HG02798 (cell line): ENCODE results near the gene CACNG8.
"Not testable (repeated sequence)": the region's sequence is repeated elsewhere in the genome, so short reads cannot be mapped to it uniquely, and the experiment has no call there.

ENCODE experiments used
- ATAC-seq: cut with Tn5 transposase; IDR thresholded peaks from one replicate; pipeline ENCODE4 v1.9.1; 2021; ENCODE audit warnings: mild to moderate bottlenecking; ENCODE audit not compliant: unreplicated experiment, poor library complexity

The CACNG8 gene

GRCh38 chr19:53962887-53963431, at the start of gene CACNG8:
TSS of gene CACNG8 (plus strand) at chr19:53962937.
- ATAC-seq, result no peak

- no peak for ATAC-seq
These were observed 47.7 kb upstream of the CACNG8 start for GRCh38 chr19:53915000-53915399.

- ATAC-seq, result no peak
These were observed 46.7 kb upstream of the CACNG8 start for GRCh38 chr19:53916004-53916403.

DNA sequence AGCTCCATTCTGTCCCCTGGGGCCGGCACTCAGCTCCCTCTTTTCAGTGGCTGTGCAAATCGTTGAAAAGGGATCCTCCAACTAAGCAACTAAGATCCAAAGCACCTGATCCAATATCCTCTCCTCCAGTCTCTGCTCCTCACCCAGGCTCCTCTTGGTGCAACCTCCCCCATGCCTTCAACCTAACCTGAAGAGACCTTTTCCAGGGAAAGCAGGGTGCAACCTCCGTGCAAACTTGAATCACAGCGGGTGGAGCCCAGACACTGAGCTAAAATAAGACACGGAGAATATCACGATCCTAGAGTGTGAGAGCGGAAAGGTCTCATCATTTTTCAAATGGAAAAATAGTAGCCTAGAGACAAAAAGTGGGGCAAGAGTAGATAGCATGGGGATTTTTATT, 45.4 kb upstream of the CACNG8 start:
- ATAC-seq, result no peak

DNA sequence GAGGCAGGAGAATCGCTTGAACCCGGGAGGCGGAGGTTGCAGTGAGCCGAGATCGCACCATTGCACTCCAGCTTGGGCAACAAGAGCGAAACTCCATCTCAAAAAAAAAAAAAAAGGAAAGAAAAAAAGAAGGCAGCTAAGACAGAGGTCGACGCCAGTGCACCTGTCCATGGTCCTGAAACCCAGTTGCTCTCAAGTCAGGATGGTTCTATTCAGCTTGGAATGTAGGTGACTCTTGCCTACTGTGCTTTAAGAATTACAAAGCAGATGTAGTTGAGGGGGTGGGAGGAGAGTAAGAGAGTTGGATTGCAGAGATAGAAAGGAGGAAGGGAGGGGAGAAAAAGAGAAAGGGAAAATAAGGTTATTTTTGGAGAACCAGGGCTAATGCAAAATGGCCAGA, 35.0 kb upstream of the CACNG8 start:
- no peak for ATAC-seq

DNA sequence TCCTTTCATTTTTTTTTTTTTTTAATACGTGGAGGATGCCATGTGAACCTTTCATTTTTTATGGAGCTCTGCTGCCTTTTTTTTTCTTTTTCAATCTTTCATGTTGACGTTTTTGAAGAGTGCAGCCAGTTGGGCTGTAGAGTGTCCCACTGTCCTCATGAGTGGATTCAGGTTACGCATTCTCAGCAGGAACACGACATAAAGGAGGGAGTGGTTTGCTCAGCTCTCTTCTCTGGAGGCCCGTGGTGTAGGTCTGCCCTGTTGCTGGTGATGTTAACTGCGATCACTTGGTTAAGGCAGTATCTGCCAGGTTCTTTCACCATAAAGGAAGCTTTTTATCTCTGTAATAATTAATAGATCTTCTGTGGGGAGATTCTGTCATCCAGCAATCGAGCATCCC, 26.7 kb upstream of the CACNG8 start:
- ATAC-seq, result no peak

DNA sequence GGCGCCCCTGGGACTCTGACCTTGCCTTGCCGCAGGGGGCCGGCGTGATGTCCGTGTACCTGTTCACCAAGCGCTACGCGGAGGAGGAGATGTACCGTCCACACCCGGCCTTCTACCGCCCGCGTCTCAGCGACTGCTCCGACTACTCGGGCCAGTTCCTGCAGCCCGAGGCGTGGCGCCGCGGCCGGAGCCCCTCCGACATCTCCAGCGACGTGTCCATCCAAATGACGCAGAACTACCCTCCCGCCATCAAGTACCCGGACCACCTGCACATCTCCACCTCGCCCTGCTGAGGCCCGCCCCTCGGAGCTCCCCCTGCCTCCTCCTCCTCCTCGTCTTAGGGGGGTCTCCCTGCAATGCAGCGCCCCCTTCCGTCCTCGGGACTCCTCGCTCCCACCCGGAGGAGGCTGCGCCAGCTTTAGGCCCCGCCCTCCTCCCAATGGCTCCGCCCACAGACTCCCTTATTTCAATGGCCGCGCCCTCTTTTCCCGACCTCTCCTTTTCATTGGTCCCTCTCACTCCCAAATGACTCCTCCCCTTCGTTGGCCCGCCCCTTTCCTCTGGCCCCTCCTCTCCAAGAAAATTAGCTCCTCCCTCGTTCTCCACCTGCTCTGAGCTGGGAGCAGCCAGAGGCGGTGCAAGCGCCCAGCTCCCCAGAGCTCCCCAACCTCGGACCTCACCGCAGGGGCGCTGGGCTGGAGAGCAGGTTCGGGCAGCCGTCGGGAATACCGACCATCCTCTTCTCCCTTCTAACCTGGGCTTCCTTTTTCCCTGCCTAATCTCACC, 20.5 kb upstream of the CACNG8 start:
- ATAC-seq, result no peak

DNA sequence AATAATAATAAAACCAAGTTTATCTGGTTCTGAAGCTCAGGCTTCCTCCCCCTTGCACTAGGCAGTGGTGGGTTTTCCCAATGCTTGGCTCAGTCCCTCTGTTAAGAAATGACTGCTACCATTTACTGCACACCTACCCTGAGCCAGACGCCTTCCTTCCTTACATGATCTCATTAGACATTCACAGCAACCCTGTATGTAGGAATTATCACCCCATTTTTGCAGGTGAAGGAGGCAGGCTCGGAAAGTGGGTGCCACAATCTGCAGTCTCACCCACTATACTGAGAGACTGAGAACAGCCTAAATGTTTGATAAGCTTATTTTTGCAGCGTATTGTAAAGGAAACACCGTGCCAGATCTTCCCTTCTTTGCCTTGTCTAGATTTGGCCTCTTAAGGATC, 18.3 kb upstream of the CACNG8 start:
- ATAC-seq, result no peak

GRCh38 chr19:53944933-53945332, 17.8 kb upstream of the CACNG8 start:
- no peak for ATAC-seq

- no peak for ATAC-seq
These were observed 17.3 kb upstream of the CACNG8 start for GRCh38 chr19:53945441-53945840.

DNA sequence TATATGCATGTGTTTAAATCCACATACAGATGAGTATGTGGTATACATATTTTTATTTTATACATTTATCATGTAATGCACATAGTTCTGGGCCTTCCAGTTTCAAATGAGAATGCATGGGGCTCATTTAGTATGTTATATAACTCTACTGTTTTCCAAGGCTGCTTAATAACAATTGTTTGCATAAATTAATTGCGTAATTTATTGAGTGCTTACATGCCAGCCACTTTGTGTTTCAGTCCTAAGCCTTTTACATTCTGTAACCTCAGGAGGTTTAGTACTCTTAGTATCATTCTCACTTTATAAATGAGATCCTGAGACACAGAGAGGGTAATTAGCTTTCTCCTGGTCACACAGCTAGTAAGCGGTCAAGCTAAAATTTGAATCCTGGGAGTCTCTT, 16.7 kb upstream of the CACNG8 start:
- no peak for ATAC-seq

- ATAC-seq, result no peak
These were observed 15.1 kb upstream of the CACNG8 start for GRCh38 chr19:53947624-53948023.

DNA sequence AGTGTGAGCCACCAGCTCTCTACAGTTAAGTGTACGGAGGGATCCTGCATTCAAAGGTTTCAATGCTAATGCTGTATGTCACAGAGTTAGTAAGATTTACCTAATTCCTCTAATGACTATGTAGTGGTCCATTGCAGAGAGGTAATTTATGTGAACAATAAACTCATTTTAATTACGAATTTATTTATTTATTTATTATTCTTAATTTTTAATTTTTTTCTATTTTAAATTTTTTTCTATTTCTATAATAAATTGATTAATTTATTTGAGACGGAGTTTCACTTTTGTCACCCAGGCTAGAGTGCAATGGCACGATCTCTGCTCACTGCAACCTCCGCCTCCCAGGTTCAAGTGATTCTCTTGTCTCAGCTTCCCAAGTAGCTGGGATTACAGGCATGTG, 14.1 kb upstream of the CACNG8 start:
- ATAC-seq, result not testable (repeated sequence)

- ATAC-seq, result no peak
These were observed 11.3 kb upstream of the CACNG8 start for GRCh38 chr19:53951436-53951835.

DNA sequence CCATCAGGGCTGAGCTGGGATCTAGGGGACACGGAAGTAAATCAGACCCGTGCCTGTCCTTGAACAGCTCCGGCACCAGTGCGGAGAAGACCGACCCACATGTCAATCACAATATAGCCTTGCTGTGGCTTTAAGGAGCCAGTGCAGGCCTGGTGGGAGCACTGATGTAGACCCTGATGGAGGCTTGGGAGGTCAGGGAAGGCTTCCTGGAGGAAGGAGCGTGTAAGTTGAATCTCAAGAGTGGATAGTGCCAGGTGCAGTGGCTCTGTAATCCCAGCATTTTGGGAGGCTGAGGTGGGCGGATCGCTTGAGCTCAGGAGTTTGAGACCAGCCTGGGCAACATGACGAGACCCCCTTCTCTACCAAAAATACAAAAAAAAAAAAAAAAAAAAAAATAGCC, 10.8 kb upstream of the CACNG8 start:
- no peak for ATAC-seq

GRCh38 chr19:53953383-53953782, 9.4 kb upstream of the CACNG8 start:
- ATAC-seq, result no peak

DNA sequence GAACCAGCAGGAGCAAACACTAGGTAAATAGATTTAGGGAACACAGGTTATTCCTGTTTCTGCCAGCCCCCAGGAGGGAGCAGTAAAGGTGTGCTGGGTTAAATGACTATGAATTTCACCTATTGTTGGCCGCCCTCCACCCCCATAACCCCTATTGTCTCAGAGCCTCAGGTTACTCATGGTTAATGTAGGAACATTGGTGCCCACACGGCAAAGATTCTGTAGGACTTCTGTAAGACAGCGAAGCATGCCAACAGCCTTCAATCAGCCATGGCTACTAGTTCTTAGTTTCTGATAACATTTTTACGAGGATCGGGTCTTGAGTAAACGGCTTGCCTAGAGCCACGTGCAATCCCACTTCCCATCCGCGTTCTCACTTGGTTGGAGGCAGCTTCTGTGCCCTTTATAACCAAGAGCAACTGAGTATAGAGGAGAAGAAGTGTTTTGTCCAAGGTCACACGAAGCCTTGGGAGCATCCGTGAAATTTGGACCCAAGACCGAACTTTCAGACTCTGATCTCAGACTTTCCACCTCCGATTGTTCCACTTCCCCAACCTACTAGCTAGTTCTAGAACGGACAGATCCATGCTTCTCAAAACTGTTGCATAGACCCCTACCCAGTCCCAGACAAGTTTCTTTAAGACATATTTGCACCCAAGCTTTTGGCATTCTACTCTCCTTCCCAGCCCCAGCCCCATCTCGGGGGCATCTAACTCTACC, 5.1 kb upstream of the CACNG8 start:
- ATAC-seq, result no peak

DNA sequence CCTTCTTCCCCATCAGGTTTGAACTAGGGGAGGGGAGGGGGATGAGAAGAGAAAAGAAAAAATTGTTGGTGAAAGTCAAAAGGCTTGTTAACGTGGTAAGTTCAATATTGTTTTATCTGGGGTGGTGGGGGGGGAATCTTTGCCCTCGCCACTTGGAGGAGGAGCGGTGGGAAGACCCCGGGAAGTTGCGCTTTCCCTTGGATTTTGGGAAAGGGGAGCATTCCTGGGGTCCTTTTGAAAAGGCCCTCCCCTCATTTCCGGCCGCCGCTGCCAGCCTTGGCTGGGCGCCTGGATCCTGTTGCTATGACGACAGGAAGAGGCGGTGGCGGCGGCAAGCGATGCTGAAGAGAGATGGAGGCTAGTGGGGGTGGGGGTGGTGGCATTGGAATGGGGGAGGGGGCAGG, 4.6 kb upstream of the CACNG8 start:
- ATAC-seq, result no peak

- no peak for ATAC-seq
These were observed 3.6 kb upstream of the CACNG8 start for GRCh38 chr19:53958823-53959757.

GRCh38 chr19:53960187-53960586, 2.5 kb upstream of the CACNG8 start:
- no peak for ATAC-seq

DNA sequence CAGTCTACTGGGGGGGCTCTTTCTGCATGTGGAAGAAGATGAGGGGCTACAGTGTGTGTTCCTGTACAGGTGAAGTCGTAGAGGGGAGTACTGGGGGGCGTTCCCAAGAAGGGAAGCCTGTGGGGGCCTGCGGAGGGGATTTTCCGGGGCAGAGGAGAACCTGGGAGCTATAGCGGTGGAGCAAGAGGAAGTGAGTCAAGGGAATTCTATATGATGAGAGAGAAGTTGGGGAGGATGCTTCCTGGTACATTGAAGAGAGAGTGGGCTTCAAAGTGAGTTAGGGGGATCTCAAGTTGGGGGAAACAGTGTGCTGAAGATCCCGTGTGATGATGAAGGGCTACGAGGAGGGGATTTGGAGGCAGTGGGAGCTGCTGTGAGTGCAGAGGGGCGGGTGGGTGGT, 1.9 kb upstream of the CACNG8 start:
- no peak for ATAC-seq
